ENCODE results near the gene MPRIP. TPM values are rescaled to one million over a fixed set of nuclear protein-coding genes. Genes with fewer than 3 reads are reported as not detected.
"Not testable (repeated sequence)": the region's sequence is repeated elsewhere in the genome, so short reads cannot be mapped to it uniquely, and the experiment has no call there.

Gene MPRIP
- total RNA-seq, 1 donor from 2014 or later: 144 TPM

DNA sequence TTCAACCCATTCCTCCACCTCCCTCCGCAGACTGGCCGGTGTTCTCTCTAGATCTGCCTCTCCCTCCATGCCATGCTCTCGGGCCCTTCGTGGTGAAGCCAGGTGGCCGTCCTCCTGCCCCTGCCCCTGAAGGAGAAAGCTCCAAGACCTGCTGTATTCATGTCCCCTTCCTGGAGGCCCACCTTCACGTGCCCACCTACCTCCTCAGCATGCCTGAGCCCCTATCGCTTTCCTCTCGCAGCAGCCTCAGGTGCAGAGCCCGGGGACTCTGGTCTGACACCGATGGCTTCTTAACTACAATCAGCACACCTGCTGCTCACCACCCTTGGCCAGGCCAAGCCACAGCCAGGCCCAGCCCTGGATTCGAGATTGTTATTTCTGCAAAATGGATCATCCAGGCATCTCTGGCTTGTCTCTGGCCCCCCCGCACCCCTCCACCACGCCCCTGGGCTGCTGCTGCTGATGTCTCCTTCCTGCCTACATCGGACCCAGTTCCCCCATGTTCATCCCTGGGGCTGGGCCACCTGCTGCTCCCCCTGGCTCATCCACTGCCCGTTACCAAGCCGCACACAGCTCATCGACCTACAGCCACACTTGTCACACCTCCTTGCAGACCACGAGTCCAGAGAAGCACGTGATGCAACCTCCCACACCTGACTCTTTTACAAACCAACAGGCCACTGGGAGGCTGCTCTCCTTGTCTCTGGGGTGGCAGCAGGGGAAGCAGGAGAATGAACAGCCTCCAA lies 37.8 kb upstream of the MPRIP start:
- H3K4me1 Mint-ChIP-seq (ENCODE audit: low read depth): no peaks in the 10 kb centered on the region
- no peak for DNase-seq (ENCODE audit: low spot score)
- H3K27me3 Mint-ChIP-seq (ENCODE audit: low read depth): peaks cover 9% of the 10 kb centered on the region
- no peaks in the 10 kb centered on the region for H3K9me3 Mint-ChIP-seq
- H3K27ac Mint-ChIP-seq: no peak overlapping the region
- no peak overlapping the region for H3K4me3 Mint-ChIP-seq (ENCODE audit: low read depth)
- no peaks in the 10 kb centered on the region for H3K36me3 Mint-ChIP-seq (ENCODE audit: low read depth)
- intact Hi-C loops (cut with micrococcal nuclease): loop anchor here (5.0 kb wide), 1 partner anchor 308 kb away; no protein-coding TSS in a partner anchor

DNA sequence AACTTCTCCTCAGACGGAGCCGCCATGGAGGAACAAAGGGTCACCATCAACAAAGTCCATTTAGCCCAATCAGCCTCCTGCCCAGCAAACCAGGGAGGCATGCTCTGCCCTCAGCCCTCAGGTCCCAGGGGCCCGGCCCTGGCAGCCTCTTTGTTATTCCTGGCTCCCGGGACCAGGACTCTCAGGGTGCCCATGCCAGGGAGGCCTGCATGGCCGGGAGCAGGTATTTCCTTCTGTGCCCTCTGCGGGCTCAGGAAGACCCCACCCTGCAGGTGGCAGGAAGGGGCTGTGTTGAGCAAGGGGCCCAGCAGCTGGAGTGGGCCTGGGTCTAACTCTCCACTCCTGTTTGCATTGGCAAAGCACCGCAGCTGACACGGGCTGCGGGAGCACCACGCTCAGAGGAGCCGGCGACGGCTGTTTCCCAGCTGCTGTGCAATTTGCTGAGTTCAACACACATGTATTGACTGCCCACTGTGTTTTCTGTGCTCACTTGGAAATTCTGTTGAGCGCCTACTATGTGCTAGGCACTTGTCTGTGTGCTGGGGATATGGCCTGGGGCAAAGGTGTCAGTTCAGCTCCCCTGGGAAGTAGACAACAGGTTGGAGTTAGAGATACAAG lies 37.2 kb upstream of the MPRIP start:
- not testable (repeated sequence) for H3K27me3 Mint-ChIP-seq (ENCODE audit: low read depth); H3K4me1 Mint-ChIP-seq (ENCODE audit: low read depth); H3K27ac Mint-ChIP-seq; DNase-seq (ENCODE audit: low spot score); H3K36me3 Mint-ChIP-seq (ENCODE audit: low read depth); H3K4me3 Mint-ChIP-seq (ENCODE audit: low read depth); H3K9me3 Mint-ChIP-seq
- intact Hi-C loops (cut with micrococcal nuclease): loop anchor here (5.0 kb wide), 1 partner anchor 307 kb away; no protein-coding TSS in a partner anchor

DNA sequence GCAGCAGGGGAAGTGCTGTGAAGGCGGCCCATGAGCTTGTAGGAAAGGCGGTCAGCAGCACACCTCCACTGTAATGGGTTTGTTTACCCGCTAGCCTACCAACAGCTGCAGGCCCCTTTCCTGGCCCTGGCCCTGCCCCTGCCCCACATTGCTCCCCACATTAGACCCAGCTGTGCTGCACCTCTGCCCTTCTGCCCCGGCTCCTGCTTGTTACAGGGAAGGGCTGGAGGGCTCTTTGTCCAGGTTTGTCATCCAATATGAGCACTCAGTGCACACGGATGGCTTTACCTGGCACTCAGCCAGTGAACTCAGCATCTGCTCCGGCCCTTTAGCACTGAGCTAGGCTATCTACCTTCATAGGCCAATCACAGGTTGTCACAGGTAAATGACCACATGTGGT lies 34.4 kb upstream of the MPRIP start:
- H3K36me3 Mint-ChIP-seq (ENCODE audit: low read depth); H3K9me3 Mint-ChIP-seq; H3K4me1 Mint-ChIP-seq (ENCODE audit: low read depth); DNase-seq (ENCODE audit: low spot score); H3K27me3 Mint-ChIP-seq (ENCODE audit: low read depth); H3K4me3 Mint-ChIP-seq (ENCODE audit: low read depth); H3K27ac Mint-ChIP-seq; intact Hi-C loops (cut with micrococcal nuclease): not testable (repeated sequence)

DNA sequence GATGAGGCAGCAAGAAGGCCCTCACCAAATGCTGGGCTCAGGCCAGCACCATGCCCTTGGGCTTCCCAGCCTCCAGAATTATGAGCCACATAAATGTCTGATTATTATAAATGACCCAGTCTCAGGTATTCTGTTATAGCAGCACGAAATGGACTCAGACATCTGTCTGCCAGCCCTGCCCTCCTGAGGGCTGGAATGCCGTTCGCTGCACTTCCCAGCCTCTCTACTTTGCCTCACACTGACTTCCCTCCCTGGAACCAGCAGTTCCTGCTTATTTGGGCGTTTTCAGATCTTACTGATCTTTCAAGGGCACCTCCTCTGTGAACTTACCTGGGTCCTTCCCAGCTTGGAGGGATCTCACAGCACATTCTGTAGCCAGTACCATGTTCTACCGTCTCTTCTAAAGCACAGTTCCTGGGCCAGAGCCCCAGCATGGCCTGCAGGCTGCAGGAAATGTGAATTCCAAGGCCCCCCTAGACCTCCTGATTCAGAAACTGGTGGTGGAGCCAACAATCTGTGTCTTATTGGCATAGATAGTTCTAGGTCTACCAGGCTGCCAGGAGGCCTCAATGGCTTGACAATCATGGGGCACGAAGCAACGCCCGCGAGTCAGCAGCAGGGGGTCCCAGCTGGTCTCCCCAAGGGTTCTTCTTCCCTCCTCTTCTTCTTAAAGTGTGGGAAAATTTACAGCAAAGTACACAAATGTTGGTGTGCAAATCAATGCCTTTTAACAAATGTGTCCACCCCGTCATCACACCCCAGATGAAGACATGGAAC lies 33.4 kb upstream of the MPRIP start:
- H3K4me3 Mint-ChIP-seq (ENCODE audit: low read depth); H3K9me3 Mint-ChIP-seq; H3K36me3 Mint-ChIP-seq (ENCODE audit: low read depth); H3K27ac Mint-ChIP-seq; DNase-seq (ENCODE audit: low spot score); H3K4me1 Mint-ChIP-seq (ENCODE audit: low read depth); H3K27me3 Mint-ChIP-seq (ENCODE audit: low read depth); intact Hi-C loops (cut with micrococcal nuclease): not testable (repeated sequence)

DNA sequence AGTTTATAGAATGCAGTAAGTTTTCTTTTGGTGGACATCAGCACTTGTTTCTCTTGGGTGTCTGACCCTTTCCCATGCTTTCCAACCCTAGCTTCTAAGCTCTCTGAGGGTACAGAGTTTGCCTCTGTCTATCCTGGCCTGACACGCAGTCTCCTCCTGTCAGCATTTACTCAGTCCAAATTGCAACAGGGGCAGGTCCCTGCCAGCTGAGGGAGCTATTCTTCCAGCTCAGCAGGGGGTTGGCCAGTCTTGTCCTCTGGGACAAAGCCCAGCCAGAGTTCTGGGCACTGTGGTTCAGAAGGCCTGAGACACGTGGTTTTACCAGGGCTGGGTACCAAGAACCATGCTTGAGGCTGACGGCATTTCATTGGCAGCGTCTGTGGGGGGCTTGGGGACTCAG lies 32.3 kb upstream of the MPRIP start:
- DNase-seq (ENCODE audit: low spot score); H3K27me3 Mint-ChIP-seq (ENCODE audit: low read depth); H3K27ac Mint-ChIP-seq; intact Hi-C loops (cut with micrococcal nuclease); H3K36me3 Mint-ChIP-seq (ENCODE audit: low read depth); H3K4me1 Mint-ChIP-seq (ENCODE audit: low read depth); H3K4me3 Mint-ChIP-seq (ENCODE audit: low read depth); H3K9me3 Mint-ChIP-seq: not testable (repeated sequence)

DNA sequence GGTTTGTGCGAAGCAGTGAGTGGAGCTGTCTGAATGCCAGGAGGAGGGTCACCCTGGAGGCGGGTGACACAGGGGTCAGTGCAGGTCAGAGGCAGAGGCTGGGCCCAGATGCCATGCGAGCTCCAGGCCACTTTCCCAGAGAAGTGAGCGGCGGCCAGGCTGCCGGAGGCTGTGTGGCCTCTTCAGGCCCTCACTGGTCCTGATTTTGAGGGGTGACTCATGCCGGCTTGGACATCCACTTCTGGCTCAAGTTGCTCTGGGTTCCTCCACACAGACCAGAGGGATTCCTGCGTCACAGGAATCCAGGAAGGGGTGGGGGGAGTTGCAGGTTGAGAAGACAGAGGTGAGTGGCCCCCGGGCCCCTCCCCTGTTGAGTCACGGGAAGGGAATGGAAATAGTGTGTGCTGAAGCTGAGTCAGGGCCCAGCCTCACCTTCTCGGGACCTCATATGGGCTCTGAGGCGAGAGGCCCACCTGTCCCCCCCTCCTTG lies 31.7 kb upstream of the MPRIP start:
- DNase-seq (ENCODE audit: low spot score); H3K4me1 Mint-ChIP-seq (ENCODE audit: low read depth); intact Hi-C loops (cut with micrococcal nuclease); H3K27ac Mint-ChIP-seq; H3K9me3 Mint-ChIP-seq; H3K4me3 Mint-ChIP-seq (ENCODE audit: low read depth); H3K36me3 Mint-ChIP-seq (ENCODE audit: low read depth); H3K27me3 Mint-ChIP-seq (ENCODE audit: low read depth): not testable (repeated sequence)

DNA sequence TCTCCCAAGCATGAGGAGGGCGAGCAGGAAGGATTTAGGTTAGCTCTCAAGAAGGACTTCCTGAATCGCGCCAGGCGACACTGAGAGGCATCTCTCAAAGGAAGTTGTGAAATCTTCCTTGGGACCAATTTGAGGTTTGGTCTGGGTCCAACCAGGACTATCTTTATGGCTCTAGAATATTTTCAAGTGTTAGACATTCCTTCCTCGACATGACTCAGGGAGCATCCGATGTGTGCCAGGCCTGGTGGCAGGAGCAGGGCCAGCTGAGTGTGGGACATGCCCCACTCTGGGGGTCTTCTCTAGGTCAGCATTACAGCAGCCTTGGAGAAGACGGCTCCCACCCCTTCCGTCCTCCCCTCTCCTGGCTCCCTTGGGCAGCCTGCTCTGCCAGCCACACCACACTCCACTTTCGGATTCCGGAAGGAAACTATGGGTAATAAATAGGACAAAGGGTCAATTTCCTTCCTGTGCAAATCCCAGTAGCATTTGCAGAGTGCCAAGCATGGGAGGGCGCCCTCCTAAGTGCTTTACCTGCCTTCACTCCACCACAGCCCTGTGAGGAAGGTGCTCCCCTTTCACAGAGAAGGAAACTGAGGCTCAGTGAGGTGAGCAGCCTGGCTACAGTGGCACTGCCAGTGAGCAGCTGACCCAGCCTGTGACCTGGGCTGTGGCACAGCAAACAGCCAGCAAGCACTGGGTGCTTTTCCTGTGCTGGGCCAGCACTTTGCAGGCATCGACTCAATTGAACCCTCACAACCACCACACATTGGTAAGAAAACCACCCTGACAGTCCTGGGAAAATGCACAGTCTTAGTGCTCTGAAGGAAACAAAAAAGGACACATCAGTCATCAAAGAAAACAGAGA lies 31.0 kb upstream of the MPRIP start:
- intact Hi-C loops (cut with micrococcal nuclease); DNase-seq (ENCODE audit: low spot score); H3K9me3 Mint-ChIP-seq; H3K36me3 Mint-ChIP-seq (ENCODE audit: low read depth); H3K27ac Mint-ChIP-seq; H3K4me3 Mint-ChIP-seq (ENCODE audit: low read depth); H3K4me1 Mint-ChIP-seq (ENCODE audit: low read depth); H3K27me3 Mint-ChIP-seq (ENCODE audit: low read depth): not testable (repeated sequence)

DNA sequence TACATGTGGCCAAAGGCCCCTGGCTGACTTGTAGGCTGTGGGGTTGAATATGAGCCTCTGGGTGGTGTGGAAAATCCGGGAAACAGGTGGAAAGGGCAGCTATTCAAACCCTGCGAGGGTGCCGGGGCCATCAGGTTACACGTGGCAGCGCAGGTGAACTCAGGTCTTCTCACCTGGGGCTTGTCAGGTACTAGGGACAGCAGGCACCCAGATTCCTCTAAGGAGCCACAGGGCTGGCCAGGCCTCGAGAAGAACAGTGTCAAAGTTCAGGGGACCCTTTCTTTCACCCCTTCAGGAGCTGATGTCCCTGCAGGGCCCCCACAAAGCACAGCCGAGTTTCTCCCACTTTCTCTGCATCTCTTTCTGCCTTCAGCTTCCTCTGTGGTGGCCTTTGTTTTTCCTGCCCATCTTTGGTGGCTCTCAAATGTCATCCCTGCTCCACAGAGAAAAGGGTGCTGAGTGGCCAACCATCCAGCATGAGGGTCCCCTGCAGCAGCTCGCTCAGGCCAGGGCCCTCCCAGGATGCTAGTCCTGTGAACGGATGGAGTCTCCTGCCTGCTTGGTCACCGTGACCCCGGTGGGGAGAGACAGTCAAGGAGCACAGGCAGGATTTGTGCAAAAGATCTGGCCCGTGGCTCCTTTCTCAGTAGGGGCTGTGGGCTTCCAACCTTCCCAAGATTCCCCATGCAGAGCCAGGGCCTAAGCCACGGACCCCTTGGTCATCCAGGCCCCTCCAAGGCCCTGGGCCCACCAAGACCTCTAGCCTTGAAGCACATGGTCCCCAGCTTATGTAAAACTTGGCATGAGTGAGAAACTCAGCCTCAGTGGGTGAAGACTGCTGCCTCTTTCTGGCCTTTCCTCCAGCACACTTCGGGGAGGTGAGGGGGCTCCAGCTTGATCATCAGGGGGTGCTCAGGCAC lies 28.2 kb upstream of the MPRIP start:
- H3K36me3 Mint-ChIP-seq (ENCODE audit: low read depth); H3K27ac Mint-ChIP-seq; H3K4me3 Mint-ChIP-seq (ENCODE audit: low read depth); DNase-seq (ENCODE audit: low spot score); H3K9me3 Mint-ChIP-seq; intact Hi-C loops (cut with micrococcal nuclease); H3K27me3 Mint-ChIP-seq (ENCODE audit: low read depth): not testable (repeated sequence)
- peaks cover 20% of the 10 kb centered on the region for H3K4me1 Mint-ChIP-seq (ENCODE audit: low read depth)

DNA sequence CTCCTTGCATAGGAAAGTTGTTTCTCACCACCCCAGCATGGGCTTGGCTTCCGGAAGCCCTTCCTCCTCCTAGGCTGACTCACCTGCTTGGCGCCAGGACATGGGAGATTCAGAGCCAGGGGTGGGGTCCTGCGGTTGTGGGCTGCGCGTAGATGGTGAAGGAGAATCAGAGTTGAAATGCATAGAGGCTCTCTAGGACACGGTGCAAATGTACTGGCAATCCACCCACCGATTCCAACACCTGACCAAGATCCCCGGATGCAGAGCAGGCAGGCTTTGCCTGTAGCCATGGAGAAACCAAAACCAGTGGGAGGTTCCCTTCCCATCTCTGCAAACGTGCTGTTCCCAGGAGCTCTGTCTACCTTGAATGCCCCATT lies 27.5 kb upstream of the MPRIP start:
- H3K36me3 Mint-ChIP-seq (ENCODE audit: low read depth); H3K4me3 Mint-ChIP-seq (ENCODE audit: low read depth); DNase-seq (ENCODE audit: low spot score); H3K27me3 Mint-ChIP-seq (ENCODE audit: low read depth); H3K9me3 Mint-ChIP-seq; intact Hi-C loops (cut with micrococcal nuclease); H3K27ac Mint-ChIP-seq: not testable (repeated sequence)
- H3K4me1 Mint-ChIP-seq (ENCODE audit: low read depth): peaks cover 20% of the 10 kb centered on the region

DNA sequence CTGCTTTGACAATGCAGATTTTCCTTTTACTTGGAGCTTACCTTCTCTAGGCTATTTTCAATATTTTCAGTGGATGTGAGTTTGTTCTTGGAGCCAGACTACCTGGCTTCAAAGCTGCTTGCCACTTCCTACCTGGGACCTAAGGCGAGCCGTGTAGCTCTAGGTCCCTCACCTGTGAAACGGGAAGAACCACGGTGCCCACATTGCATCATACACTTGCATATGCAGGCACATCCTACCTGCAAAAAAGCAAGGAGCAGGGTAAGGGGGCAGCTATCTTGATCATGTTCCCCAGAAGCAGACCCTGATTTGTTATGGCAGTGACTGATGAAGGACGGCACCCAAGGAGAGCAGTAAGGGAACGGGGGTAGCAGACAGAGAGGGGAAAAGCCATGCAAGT lies 27.0 kb upstream of the MPRIP start:
- no peaks in the 10 kb centered on the region for H3K36me3 Mint-ChIP-seq (ENCODE audit: low read depth)
- H3K4me1 Mint-ChIP-seq (ENCODE audit: low read depth): peaks cover 20% of the 10 kb centered on the region
- no peaks in the 10 kb centered on the region for H3K27me3 Mint-ChIP-seq (ENCODE audit: low read depth)
- H3K27ac Mint-ChIP-seq: no peak overlapping the region
- no peaks in the 10 kb centered on the region for H3K9me3 Mint-ChIP-seq
- no peak overlapping the region for H3K4me3 Mint-ChIP-seq (ENCODE audit: low read depth)
- intact Hi-C loops (cut with micrococcal nuclease): no loop called here
- DNase-seq (ENCODE audit: low spot score): no peak

DNA sequence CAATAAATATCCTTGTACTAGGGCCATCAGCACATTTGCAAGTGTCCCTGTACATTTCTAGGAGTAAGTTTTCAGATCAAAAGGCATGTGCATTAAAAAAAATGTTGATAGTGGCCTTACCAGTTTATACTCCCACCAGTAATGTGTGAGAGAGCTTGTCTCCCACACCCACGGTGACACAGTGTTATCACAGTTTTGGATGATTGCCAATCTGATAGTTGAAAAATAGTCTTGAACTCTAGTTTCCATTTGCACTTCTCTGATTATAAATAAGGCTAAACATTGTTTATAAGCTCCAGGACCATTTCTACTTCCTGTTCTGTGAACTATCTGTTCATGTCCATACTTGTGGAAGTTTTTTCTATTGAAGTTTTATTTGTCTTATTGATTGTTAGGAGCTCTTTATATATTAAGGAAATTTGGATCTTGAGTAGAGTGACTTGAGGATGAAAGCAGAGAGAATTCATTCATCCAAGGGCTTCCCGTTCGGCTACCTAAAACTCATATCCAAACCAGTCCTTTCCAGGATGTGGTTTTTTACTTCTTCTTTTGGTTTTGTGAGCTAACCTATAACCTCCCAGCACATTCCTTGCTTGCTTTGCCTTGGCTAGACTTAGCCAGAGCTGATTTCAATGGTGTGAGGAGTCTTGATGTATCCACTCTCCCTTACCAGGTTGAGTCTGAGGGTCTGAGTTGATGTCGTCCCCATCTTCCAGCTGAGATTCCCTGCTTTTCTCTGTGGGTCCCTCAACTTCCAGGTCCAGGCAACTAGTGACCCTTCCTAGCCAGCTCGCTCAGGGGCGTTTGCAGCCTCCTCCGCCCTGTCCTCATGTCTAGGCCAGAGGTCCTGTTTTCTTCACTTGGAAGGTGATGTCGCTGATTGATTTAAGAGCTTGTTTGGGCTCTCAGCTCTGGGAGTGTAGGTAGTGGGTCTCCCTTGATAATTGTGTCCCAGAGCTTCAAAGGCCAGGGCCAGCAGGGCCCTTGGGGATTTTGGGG lies 25.8 kb upstream of the MPRIP start:
- H3K4me3 Mint-ChIP-seq (ENCODE audit: low read depth); H3K36me3 Mint-ChIP-seq (ENCODE audit: low read depth); H3K27me3 Mint-ChIP-seq (ENCODE audit: low read depth); intact Hi-C loops (cut with micrococcal nuclease); DNase-seq (ENCODE audit: low spot score); H3K9me3 Mint-ChIP-seq: not testable (repeated sequence)
- peak overlapping the region; percentile 60 for H3K27ac Mint-ChIP-seq
- H3K4me1 Mint-ChIP-seq (ENCODE audit: low read depth): peaks cover 20% of the 10 kb centered on the region
